SH-SY5Y (cell line): ENCODE data around the gene CDK5R1.

Experiments
- GATA2 ChIP-seq: IDR thresholded peaks from 2 replicates; pipeline ENCODE4 v1.6.1; 2011; ENCODE audit warnings: mild to moderate bottlenecking, low read depth, low read length
- GATA3 ChIP-seq: IDR thresholded peaks from 2 replicates; pipeline ENCODE4 v1.6.1; 2011; ENCODE audit warnings: low read depth, mild to moderate bottlenecking, low read length, moderate library complexity

GRCh38 chr17:32514606-32515005, 27.8 kb downstream of the CDK5R1 start:
- TF ChIP-seq GATA3 (no peak), GATA2 (no peak)
